COR-L47 (cell line): ENCODE data around the gene MS4A18.

Experiments used
- DNase-seq: peaks from one replicate; lab custom pipeline; 2025; lab: John Stamatoyannopoulos, UW

Gene MS4A18

DNA sequence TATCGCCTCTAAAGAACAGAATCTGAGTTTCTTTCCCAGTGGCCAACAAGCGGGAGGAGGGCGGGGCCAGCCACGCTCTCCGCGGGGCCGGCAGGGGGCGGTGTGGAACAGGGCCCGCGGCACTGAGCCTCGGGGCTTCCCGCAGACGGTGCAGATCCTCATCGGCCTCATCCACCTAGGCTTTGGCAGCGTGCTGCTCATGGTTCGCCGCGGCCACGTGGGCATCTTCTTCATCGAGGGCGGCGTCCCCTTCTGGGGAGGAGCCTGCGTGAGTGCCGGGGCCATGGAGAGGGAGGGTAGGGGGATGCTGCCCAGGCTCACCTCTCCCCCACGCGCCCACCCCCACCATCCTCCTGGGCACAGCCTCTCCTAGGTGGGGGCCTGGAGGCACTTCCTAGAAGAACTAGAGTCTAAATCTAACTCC lies 42.9 kb downstream of the MS4A18 start:
- DNase-seq: no peak

DNA sequence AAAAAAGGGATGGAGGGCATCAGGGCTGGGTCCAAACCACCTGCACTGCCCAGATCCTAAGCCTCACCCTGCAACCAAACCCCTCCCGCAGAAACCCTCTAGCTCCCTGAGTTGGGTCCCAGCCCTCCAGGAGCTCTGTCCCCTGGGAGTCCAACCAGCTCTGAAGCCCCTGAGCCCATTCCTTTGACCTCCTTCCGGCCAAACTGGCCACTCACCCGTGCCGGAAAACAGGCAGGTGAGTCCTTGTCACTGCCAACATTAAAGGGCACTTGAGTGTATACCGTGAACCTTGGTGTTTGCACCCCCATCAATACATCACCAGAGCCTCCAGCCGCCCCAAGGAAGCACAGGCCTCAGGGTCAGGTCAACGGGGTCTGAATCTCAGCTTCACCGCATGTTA lies 43.7 kb downstream of the MS4A18 start:
- no peak for DNase-seq

DNA sequence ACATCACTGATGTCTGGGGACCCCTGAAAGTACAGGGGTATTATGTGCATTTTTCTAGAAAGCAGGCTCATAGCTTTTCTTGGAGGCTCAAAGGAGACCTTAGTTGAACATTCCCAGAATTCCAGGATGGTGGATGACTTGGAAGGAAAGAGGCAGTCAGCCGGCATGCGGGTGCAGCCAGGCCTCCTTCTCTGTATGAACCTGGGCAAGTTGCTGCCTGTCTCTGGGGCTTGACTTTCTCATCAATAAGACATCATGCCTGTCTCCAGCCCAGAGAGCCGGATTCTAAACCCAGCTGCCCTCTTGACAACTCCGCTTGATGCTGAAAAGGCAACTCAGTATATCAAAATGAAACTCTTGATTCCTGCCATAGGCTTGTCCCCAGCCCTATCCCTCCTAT lies 44.8 kb downstream of the MS4A18 start:
- DNase-seq: no peak

DNA sequence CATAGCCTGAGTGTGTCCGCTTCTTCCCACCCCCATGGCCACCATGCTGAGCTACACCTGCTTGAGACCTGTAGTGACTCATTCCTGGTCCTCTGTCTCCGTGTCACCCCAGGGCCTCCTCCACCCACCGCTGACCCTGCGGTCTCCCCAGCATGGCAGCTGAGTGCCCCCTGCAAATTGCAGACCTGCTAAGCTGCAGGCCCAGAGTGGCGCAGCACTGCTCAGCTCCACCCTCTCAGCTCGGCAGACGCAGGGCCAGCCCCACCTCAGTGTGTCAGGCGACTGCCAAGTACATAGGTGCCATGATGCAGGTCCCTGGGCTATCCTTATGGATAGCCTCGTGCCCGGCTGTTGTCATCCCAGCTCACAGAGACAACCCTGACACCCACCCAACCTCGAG lies 45.3 kb downstream of the MS4A18 start:
- no peak for DNase-seq

DNA sequence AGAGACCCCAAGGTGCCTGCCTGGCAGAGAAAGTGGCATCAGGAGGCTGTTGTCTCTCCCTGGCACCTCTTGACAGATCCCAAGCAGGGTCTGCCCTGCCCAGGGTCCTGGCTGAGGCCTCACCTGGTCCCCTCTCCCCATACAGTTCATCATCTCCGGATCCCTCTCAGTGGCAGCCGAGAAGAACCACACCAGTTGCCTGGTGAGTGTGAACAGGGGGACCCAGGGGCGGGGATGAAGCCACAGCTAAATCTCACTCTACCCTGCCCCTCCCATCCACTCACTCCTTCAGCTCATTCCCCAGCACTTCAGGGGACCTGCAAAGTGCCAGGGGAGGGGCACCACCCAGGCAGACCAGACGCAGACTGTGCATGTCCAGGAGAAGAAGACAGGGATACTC lies 46.6 kb downstream of the MS4A18 start:
- DNase-seq: no peak

DNA sequence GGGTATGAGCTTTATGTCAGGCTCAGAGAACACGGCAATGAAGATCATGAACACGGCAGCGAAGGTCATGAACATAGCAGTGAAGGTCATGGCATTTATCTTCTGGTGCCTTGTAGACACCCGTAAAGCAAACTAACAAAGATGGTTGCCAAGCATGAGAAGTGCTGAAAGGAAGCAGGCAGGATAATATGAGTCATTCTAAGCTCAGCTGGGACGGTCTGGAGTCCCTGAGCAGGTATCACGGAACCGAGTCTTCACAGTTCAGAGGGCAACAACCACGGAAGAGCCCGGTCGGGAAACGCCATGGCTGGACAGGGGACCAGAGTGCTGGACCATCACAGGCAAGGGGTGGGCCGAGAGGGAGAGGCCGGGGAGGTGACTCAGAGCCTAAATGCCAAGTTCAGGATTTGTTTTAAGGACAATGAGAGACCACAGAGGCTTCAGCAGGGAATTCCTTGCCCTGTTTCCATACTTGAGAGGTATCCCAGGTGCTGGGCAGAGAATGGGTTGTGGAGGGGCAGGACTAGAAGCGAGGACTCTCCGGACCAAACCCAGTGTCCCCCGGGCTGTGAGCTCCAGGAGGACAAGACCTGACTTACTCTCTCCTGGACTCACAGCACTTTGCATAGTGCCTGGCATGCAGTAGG lies 47.5 kb downstream of the MS4A18 start:
- DNase-seq: no peak

DNA sequence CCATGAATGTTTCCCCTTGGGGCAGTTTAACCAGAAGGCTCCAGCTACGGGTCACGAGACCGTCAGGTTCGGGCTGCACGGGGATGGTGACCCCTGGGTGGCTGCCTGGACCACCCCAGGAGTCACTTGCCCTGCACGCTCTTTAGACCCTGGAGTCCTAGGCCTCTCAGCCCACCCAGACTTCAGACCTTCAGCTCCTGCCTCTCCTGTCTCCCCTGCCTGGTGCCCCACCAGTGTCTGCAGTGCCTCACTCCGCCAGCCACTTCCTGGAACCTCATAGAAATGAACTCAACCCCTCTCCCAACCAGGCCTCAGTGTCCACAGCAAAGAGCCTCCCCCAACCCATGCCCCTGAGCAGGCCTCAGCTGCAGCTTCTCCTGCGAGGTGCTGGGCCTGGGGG lies 48.1 kb downstream of the MS4A18 start:
- DNase-seq: no peak

DNA sequence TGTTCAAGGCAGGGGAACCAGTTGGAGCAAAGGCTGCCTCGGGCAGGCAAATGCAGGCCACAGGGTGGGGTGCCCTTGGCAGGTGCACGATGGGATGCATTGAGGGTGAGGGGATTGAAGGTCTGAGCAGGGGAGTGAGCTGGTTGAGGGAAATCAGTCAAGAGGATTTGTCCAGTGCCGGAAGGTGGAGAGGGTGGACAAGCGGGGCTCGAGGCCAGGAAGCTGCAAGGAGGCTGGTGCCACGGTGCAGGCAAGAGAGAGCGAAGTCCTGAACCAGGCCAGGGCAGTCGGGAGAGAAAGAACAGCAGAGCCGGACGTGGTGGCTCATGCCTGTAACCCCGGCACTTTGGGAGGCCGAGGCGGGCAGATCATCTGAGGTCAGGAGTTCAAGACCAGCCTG lies 50.2 kb downstream of the MS4A18 start:
- no peak for DNase-seq

DNA sequence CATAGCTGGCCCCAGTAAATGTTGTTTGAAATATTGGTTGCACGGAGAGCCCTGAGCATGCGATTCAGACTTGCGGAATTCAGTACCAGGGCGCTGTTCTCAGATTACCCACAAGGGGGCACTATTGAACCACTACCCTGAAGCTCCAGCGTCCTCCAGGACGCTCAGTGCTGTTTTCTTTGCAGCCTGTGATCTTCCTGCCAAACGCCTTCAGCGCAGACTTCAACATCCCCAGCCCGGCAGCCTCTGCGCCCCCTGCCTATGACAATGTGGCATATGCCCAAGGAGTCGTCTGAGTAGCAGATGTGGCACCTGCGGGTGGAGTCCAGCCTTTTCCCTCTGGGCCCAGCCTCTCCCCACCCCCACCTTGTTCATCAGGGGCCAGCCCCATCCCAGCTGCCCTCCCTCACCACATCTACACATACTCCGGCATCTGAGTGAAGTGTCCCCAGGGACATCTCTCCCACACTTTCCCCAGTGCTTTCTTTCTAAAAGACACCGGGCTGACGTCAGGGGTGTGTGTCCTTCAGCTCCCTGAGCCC lies 51.0 kb downstream of the MS4A18 start:
- DNase-seq: peak; percentile 91

DNA sequence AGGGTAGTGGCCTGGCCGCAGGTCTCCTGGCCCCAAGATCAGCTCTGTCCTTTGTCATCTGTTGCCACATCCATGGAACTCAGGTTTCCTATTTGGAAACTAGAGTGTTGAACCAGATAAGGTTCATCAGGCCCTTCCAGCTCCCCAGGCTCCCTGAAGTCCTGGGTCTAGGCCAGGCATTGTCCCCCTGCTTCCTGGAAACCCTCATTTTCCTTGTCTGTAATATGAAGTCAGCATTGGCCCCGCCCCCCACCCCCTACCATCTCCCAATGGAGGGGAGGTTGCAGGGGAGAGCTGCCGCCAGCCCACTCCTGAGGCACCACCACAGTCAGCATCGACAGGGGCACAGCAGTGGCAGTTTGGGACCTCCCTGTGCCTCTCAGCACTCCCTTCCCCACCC lies 51.6 kb downstream of the MS4A18 start:
- no peak for DNase-seq

DNA sequence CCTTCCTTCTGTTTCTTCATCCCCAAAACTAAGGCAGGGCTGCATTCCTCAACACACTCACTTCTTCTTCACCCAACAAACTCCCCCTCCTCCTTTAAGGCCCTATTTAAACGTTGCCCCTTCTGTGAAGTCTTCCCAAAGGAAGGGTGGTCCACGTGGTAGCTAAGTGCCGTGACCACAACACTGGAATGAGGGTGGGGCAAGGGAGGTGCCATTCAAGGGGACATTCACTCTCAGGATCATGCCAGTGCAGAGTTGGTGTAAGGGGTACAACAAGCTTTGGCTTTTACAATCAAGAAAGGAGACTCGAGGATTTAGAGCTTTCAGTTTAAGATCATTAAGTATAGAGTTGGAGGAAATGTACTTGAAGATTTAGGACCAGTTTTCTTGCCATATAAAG lies 52.6 kb downstream of the MS4A18 start:
- DNase-seq: no peak

DNA sequence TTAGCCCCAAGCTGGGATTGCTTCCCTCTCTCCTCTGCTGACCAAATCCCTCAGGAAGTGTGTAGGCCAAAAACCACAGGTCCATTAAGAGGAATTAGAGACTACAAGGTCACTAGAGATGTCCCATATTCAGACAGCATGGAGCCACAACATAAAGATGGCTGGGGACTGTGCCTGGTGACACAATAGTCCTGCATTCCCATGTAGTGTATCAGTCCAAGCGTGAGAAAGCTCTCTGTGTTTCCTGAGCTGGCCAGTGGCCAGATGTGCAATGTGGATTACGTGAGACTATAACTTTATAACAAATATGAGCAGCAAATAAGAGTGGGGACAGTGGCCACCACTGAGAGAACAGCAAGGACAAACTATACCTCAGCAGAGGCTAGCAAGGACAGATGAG lies 53.1 kb downstream of the MS4A18 start:
- DNase-seq: no peak

DNA sequence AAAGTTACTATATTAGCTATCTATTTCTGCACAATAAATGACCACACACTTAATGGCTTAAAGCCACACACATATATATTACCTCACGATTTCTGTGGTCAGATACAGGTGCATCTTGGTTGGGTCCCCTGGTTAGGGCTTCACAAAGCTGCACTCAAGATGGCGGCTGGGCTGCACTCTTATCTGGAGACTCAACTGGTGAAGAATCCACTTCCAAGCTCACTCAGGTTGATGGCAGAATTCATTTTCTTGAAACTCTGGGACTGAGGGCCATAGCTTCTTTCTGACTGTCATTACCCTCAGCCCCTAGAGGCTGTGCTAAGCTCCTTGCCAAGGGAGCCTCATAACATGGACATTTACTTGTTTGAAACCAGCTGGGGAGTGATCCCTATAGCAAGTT lies 55.5 kb downstream of the MS4A18 start:
- no peak for DNase-seq

DNA sequence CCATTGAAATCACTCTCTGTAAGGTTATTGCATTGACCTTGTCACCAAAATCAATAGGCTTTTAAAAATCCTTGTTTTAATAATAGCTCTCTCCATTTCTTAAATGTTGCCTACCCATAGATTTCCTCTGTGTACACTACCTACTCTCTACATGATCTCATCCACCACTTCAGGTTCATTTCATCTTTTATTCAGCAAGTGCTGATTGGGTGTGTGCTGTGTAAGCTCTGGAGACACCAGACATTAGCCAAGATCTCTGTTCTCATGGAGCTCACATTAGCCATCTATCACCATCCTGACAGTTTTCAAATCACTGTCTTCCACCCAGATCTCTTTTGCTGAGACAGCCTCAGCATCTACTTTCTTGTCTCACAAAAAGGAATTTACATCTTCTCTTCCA lies 56.3 kb downstream of the MS4A18 start:
- no peak for DNase-seq

DNA sequence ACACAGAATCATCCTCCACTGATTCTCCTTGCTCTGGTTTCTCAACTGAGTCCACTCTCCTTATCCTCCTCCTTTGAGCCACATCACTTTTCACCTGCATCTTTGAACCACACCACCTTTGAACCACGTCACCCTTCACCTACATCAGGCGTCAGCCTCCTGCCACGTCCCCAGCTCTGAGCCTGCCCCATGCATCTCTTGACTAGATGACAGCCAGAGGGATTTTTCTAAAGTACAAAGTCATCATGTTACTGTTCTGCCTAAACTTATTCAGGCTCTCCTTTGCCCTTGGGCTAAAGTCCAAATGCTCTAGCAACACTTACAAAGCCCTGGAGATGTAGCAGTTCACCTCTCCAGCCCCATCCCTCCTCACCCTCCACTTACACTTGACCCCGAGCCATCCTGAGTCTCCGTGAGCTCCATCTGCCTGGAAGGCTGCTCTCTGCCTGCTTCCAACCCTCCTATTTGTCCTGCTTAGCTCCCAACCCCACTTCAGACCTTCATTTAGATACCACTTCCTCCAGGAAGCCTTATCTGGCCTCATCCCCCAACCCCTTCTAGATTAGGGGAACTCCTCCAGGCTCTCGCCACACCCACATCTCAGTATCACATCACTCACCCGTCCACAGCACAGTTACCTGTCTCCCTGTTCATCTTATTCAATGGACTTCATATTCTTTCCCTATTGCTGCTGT lies 56.9 kb downstream of the MS4A18 start:
- no peak for DNase-seq

DNA sequence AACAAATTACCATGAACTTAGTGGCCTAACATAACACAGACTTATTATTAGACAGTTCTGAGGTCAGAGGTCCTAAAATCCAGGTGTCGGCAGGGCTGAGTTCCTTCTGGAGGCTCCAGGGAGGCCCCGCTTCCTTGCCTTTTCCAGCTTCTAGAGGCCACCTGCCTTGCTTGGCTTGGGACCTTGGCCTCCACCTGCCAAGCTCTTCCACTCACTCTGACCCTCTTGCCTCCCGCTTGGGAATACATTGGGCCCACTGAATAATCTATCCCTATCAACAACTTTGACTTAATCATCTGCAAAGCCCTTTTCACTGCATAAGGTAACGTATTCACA lies 57.4 kb downstream of the MS4A18 start:
- no peak for DNase-seq

DNA sequence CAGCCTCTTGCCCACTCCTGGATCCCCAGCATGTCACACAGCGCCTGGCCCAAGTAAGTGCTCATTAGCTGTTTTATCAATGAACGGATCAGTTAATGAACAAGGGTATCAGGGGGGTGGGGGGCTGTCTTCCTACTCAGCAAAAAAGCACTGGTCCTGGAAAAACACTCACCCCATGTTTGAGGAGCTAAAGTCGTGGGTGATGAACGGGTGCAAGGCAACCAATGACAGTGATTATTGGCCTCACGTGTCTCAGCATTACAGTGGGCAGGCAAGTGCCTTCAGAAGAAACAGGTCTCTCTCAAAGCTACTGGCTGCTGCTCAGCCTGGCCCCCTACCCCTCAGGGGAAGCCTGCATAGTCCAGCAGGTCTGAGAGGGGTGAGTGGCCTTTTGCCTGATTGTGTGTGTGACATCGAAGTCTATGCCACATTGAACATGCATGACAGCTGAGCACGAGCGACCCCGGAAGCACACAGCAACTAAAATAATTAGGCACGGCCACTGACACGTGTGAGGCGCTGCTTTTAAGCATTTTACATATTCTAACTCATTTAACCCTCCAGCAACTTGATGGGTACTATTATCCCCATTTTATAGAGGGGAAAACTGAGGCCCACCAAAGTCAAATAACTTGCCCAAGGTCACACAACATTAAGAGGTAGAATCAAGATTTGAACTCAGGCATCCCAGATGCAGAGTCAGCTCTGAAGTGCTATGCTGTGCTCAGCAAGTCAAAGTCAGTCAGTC lies 58.0 kb downstream of the MS4A18 start:
- no peak for DNase-seq

DNA sequence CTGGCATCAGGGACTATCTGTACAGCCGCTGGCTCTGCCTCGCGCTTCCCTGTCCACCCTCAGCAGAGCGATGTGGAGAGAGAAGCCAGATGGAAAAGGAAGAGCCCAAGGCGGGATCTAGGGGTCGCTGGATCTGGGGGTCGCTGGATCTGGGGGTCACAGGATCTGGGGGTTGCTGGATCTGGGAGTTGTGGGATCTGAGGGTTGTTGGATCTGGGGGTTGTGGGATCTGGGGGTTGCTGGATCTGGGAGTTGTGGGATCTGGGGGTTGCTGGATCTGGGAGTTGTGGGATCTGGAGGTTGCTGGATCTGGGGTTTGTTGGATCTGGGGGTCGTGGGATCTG lies 58.6 kb downstream of the MS4A18 start:
- no peak for DNase-seq

DNA sequence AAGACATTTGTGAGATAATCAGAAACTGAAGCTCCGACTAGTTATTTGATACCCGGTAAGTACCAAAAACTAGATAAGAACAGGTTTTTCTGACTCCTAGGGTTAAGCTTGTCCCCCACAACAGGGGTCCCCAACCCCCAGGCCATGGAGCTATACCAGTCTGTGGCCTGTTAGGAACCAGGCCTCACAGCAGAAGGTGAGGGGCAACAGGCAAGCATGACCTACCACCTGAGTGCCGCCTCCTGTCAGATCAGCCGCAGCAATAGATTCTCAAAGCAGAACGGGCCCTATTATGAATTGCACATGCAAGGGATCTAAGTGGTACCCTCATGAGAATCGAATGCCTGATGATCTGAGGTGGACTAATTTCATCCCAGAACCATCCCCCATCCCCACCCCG lies 59.4 kb downstream of the MS4A18 start:
- no peak for DNase-seq

DNA sequence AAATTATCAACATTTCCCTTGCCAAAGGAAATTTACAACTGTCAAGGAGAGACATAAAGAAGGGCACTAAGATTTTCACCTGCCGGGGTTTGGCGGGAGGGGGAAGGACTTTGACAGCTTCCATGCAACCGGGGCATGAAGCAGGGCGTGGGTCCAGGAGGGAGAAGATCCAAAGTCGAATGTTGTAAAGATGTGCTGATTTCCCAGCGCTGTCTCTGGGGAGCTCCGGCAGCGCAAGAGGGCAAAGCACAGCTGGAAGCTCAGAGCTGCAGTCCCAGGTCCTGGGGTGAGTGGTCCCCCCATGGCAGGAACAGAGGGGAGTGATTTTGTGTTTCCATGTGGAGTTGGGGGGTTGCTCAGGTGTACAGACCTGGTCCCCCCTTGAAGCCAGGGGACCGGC lies 60.6 kb downstream of the MS4A18 start, which contains the start of gene MS4A10:
MS4A10 (plus strand) TSS at position 198 of the 400 bp plus-strand sequence. CDS start 5,003 bp downstream, outside the sequence.
- DNase-seq: no peak

DNA sequence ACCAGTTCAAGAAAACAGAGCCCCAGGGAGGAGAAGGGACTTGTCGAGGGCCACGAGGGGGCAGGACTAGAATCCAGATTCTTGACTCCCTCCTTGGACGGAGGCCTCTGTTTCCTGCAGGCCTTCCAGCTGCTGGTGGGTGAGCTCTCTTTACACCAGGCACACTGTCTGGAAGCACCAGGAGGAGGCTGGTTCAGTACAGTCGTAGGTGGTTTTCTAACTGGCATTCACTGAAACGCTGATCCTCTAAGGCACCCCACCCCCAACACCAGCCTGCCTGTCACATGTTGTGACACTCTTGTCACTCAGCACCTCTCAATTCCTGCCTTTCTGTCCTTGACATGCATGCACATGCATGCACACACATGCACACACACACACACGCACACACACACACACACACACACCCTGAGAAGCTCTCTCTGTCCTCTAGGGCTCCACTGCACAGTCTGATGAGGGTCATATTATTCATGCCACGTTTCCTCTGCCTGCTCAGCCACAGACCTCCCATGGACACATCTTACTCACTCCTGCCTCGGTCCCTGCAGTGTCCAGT lies 61.4 kb downstream of the MS4A18 start:
- no peak for DNase-seq

DNA sequence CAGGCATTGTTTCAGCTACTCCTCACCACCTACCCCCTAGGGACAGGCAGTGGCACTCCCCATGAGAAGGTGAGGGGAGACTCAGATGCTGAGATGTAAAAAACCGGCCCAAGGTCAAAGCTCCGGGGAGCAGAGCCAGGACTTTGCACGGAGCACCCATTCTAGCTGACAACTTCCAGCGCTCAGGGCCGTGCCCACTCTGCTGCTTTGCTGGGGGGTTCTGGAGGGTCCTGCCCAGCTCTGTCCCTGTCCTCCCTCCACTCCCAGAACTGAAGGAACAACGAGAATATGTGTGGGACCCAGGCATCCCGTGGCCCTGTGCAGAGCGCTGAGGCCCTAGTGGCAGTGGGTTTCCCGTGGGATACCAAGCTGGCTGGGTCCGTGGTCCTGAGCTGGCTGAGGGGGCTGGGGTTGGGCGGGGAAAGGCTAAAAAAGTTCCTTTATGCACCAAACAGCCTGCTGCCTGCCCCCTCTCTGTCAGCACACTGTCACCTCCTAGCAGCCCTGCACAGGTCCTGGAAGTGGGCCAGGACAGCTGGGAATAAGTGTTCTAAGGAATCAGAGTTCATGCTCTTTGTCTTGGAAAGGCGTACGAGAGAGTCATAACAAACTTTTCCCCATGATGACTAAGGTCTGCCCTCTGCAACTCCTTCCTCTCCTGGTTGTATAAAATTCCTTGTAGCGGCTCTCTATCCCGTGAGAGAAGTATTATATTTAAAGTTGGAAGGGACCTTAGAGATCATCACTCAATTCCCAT lies 62.5 kb downstream of the MS4A18 start:
- no peak for DNase-seq
